B cell (primary cell): ENCODE data around the gene PTPRE. TPM values are rescaled to one million over a fixed set of nuclear protein-coding genes. Genes with fewer than 3 reads are reported as not detected.

ENCODE experiments used
- ATAC-seq: fragments of 200-7000 bp; cut with Tn5 transposase; one replicate; pipeline ENCODE4 v1.10.0; 2021; ENCODE audit warnings: low read depth, mild to moderate bottlenecking, moderate number of reproducible peaks, moderate library complexity
- CTCF ChIA-PET: fragments of 350-600 bp; sonication (Branson Sonifier 250); formaldehyde crosslinking; loops from one replicate; lab custom pipeline; 2021; ENCODE audit warnings: antibody characterized with exemption, inconsistent platforms; lab: Charles Lee
- POLR2A ChIA-PET: fragments of 350-600 bp; sonication (Branson Sonifier 250); formaldehyde crosslinking; loops from one replicate; lab custom pipeline; 2021; ENCODE audit warnings: antibody characterized with exemption; lab: Charles Lee
- DNase-seq: peaks from one replicate; pipeline ENCODE4 v3.0.0; 2013
- H2AFZ ChIP-seq: 2 replicates; pipeline ENCODE4 v1.6.1; 2012; ENCODE audit warnings: mild to moderate bottlenecking, low read depth, low read length; ENCODE audit not compliant: insufficient read depth, poor library complexity, severe bottlenecking
- H3K27ac ChIP-seq, 2 donors: 1 replicate in 1 of 2; 2 replicates in 1 of 2; pipeline ENCODE4 v1.5.1; 2012 to 2013; ENCODE audit warnings: low read length in 2 of 2, mild to moderate bottlenecking in 2 of 2, moderate library complexity in 1 of 2
- H3K27me3 ChIP-seq, 4 experiments: fragments of 200-600 bp in 1 of 4; sonication (generic) in 1 of 4; replicated peaks in 1 of 4; 1 replicate in 2 of 4; 2 replicates in 2 of 4; pipeline versions ENCODE4 v1.6.1 to v1.7.0; 2013 to 2016; ENCODE audit warnings: low read length in 3 of 4, mild to moderate bottlenecking in 2 of 4, mixed read lengths in 1 of 4, moderate library complexity in 1 of 4; ENCODE audit not compliant: insufficient read depth in 4 of 4, control insufficient read depth in 3 of 4; ENCODE audit errors: control extremely low read depth in 1 of 4
- H3K36me3 ChIP-seq, 2 experiments: replicated peaks in 1 of 2; 1 replicate in 1 of 2; 2 replicates in 1 of 2; pipeline versions ENCODE4 v1.6.1 to v1.7.1; 2013; ENCODE audit warnings: low read length in 1 of 2; ENCODE audit not compliant: insufficient read depth in 2 of 2, control insufficient read depth in 1 of 2; ENCODE audit errors: control extremely low read depth in 1 of 2, extremely low read depth in 1 of 2
- H3K4me1 ChIP-seq, 2 donors: fragments of 200-600 bp in 1 of 2; sonication (generic) in 1 of 2; 1 replicate in 1 of 2; 2 replicates in 1 of 2; pipeline versions ENCODE4 v1.5.1 to v1.6.1; 2013 to 2017; ENCODE audit warnings: low read length in 2 of 2; ENCODE audit not compliant: control insufficient read depth in 2 of 2, insufficient read depth in 2 of 2
- H3K4me2 ChIP-seq: replicated peaks from 2 replicates; pipeline ENCODE3; 2012; ENCODE audit warnings: mild to moderate bottlenecking, low read depth, low read length; ENCODE audit not compliant: poor library complexity, severe bottlenecking
- H3K4me3 ChIP-seq, 5 experiments: fragments of 200-600 bp in 1 of 5; sonication (generic) in 1 of 5; 1 replicate in 3 of 5; 2 replicates in 2 of 5; pipeline versions ENCODE4 v1.5.1 to v1.7.0; 2011 to 2016; ENCODE audit warnings: low read length in 4 of 5, mild to moderate bottlenecking in 4 of 5, low read depth in 2 of 5, control low read depth in 1 of 5, moderate library complexity in 1 of 5; ENCODE audit not compliant: insufficient read depth in 1 of 5; ENCODE audit errors: control extremely low read depth in 1 of 5, extremely low read depth in 1 of 5
- H3K79me2 ChIP-seq: fragments of 200-600 bp; sonication (generic); one replicate; pipeline ENCODE4 v1.6.0; 2016; ENCODE audit warnings: low read length; ENCODE audit not compliant: control insufficient read depth, insufficient read depth
- H3K9ac ChIP-seq: fragments of 200-600 bp; sonication (generic); 2 replicates; pipeline ENCODE4 v1.6.1; 2017; ENCODE audit warnings: mild to moderate bottlenecking, low read length, moderate library complexity
- H3K9me3 ChIP-seq, 3 donors: one replicate each; pipeline versions ENCODE4 v1.6.1 to v1.7.1; 2013; ENCODE audit warnings: low read length in 2 of 3; ENCODE audit not compliant: control insufficient read depth in 2 of 3, insufficient read depth in 1 of 3; ENCODE audit errors: control extremely low read depth in 1 of 3
- H4K20me1 ChIP-seq: 2 replicates; pipeline ENCODE4 v1.6.0; 2012; ENCODE audit warnings: mild to moderate bottlenecking, low read length; ENCODE audit not compliant: insufficient read depth, control insufficient read depth, poor library complexity, severe bottlenecking
- H3K27ac Mint-ChIP-seq: one replicate; pipeline ENCODE4 v1.8.0; 2021; ENCODE audit warnings: mixed read lengths
- H3K27me3 Mint-ChIP-seq: one replicate; pipeline ENCODE4 v1.8.0; 2021; ENCODE audit warnings: mixed read lengths
- H3K4me1 Mint-ChIP-seq: one replicate; pipeline ENCODE4 v1.8.0; 2021; ENCODE audit warnings: mixed read lengths
- H3K4me3 Mint-ChIP-seq: one replicate; pipeline ENCODE4 v1.8.0; 2021; ENCODE audit warnings: mixed read lengths
- H3K9me3 Mint-ChIP-seq: one replicate; pipeline ENCODE4 v1.8.0; 2022; ENCODE audit warnings: mixed read lengths; ENCODE audit not compliant: insufficient read depth
- EZH2 ChIP-seq: IDR thresholded peaks from 2 replicates; pipeline ENCODE4 v1.6.1; 2012; ENCODE audit warnings: borderline replicate concordance, low read depth, mild to moderate bottlenecking, moderate library complexity, low read length; ENCODE audit not compliant: insufficient read depth, poor library complexity, severe bottlenecking
- whole genome bisulfite sequencing: methylation state at CpG from one replicate; pipeline ENCODE4 v1.1.5; 2013; ENCODE audit warnings: missing lambda C conversion rate; ENCODE audit not compliant: insufficient coverage; 5-methylcytosine and 5-hydroxymethylcytosine counted together
- intact Hi-C: fragments of 100-400 bp; cut with micrococcal nuclease; formaldehyde crosslinking; loops from one replicate; pipeline ENCODE4 v1.10.0; 2022
- polyA plus RNA-seq: library from polyadenylated mRNA; depleted of rRNA; stranded (reverse); fragments of >200 nt; gene quantifications from 2 replicates; pipeline ENCODE4 v1.2.3, GENCODE V29; 2012
- total RNA-seq, 2 donors: library from RNA; stranded (reverse); fragments of 120-200 nt in 1 of 2; gene quantifications; 1 replicate in 1 of 2; 2 replicates in 1 of 2; pipeline versions ENCODE4 v1.2.3 to v1.2.4, GENCODE V29; 2013 to 2022
- TF ChIP-seq, protein P1 (sequence below): fragments of 200-600 bp; IDR thresholded peaks from one replicate; pipeline ENCODE4 v1.8.0; 2022; ENCODE audit warnings: antibody characterized with exemption, mild to moderate bottlenecking

The PTPRE gene
- total and polyA plus RNA-seq, 2 donors (not counting 1 experiment from before 2014, with no cell fraction given) = 6.6 to 32.7 TPM

DNA sequence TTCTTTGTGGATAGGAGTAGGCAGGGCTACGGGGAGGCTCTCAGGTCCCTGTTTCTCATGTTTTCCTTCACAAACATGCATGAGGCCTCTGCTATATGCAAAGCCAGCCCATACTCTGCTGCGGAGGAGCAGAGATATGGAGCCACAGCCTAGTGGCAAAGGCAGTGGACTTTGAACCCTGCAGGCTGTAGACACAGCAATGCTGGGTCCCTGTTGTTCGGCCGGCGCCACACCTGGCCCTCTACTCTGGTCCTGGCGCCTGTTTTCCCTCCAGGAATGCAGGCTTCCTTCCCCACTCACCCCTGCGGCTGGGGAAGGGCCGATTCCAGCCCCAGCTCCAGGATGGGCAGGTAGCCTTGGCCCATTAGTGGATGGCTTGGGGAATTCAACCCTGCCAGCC lies 25.6 kb upstream of the PTPRE start:
- Histone ChIP-seq H2AFZ (no peak overlapping the region), H3K9ac (no peak overlapping the region), H3K36me3 (no peaks in the 10 kb centered on the region), H3K4me3 (no peak overlapping the region), H3K27me3 (no peaks in the 10 kb centered on the region), H3K9me3 (no peaks in the 10 kb centered on the region), H3K79me2 (no peaks in the 10 kb centered on the region), H3K4me2 (peak overlapping the region; percentile 27), H4K20me1 (no peaks in the 10 kb centered on the region), H3K4me1 (peaks cover 17 to 26% of the 10 kb centered on the region in 2 donors), H3K27ac (no peak overlapping the region)
- intact Hi-C loops = no loop called here
- ChIA-PET CTCF (no interaction called here), POLR2A (no interaction called here)
- DNase-seq (no peak), ATAC-seq (no peak)
- Mint-ChIP-seq H3K4me1 (peaks cover 19% of the 10 kb centered on the region), H3K27me3 (no peaks in the 10 kb centered on the region), H3K4me3 (no peak overlapping the region), H3K9me3 (no peaks in the 10 kb centered on the region), H3K27ac (no peak overlapping the region)
- WGBS = 93% methylated on average over 3 of the region's 8 CpGs
- TF ChIP-seq, protein P1, sequence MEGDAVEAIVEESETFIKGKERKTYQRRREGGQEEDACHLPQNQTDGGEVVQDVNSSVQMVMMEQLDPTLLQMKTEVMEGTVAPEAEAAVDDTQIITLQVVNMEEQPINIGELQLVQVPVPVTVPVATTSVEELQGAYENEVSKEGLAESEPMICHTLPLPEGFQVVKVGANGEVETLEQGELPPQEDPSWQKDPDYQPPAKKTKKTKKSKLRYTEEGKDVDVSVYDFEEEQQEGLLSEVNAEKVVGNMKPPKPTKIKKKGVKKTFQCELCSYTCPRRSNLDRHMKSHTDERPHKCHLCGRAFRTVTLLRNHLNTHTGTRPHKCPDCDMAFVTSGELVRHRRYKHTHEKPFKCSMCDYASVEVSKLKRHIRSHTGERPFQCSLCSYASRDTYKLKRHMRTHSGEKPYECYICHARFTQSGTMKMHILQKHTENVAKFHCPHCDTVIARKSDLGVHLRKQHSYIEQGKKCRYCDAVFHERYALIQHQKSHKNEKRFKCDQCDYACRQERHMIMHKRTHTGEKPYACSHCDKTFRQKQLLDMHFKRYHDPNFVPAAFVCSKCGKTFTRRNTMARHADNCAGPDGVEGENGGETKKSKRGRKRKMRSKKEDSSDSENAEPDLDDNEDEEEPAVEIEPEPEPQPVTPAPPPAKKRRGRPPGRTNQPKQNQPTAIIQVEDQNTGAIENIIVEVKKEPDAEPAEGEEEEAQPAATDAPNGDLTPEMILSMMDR = no peak
- no peak for TF ChIP-seq EZH2

DNA sequence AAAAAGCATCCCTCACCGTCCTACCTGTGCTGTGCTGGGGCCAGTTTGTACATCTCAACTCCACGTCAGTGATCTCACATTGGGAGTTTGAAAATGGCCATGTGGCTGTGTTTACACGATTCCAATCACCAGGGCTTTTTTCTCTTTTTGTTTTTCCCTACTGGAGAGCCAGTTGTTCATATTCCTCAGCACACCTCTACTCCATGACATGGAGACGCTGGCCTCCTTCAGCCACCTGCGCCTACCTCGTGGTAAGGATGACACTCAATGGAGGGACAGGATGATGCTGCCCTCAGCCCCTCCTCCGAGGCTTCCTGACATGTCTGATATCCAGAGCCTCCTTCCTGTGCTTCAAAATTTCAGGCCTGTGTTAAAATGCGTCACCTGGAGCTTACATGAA lies 24.5 kb upstream of the PTPRE start:
- 72% methylated on average over 7 of the region's 8 CpGs for WGBS
- Histone ChIP-seq H3K27me3 (no peaks in the 10 kb centered on the region), H3K36me3 (no peaks in the 10 kb centered on the region), H3K4me2 (no peak overlapping the region), H3K79me2 (no peaks in the 10 kb centered on the region), H3K9me3 (no peaks in the 10 kb centered on the region), H3K27ac (no peak overlapping the region), H4K20me1 (no peaks in the 10 kb centered on the region), H3K9ac (no peak overlapping the region), H3K4me3 (no peak overlapping the region), H3K4me1 (peaks cover 17 to 26% of the 10 kb centered on the region in 2 donors), H2AFZ (no peak overlapping the region)
- Mint-ChIP-seq H3K4me3 (no peak overlapping the region), H3K4me1 (peaks cover 19% of the 10 kb centered on the region), H3K9me3 (no peaks in the 10 kb centered on the region), H3K27ac (no peak overlapping the region), H3K27me3 (peaks cover under 1% of the 10 kb centered on the region)
- ATAC-seq (no peak), DNase-seq (no peak)
- ChIA-PET CTCF (no interaction called here), POLR2A (no interaction called here)
- intact Hi-C loops = no loop called here
- TF ChIP-seq, protein P1 = no peak
- TF ChIP-seq EZH2 = no peak
